Activated CD4-positive, alpha-beta T cell treated with anti-CD3 and anti-CD28 coated beads for 48 hours (primary cell): ENCODE data around the gene PIK3CA.
A peak's percentile ranks its signal among the peaks of the same experiment; 100 is the strongest.

Source experiments
- DNase-seq: peaks from one replicate; pipeline ENCODE4 v3.0.0-alpha.2; 2020

PIK3CA gene

DNA sequence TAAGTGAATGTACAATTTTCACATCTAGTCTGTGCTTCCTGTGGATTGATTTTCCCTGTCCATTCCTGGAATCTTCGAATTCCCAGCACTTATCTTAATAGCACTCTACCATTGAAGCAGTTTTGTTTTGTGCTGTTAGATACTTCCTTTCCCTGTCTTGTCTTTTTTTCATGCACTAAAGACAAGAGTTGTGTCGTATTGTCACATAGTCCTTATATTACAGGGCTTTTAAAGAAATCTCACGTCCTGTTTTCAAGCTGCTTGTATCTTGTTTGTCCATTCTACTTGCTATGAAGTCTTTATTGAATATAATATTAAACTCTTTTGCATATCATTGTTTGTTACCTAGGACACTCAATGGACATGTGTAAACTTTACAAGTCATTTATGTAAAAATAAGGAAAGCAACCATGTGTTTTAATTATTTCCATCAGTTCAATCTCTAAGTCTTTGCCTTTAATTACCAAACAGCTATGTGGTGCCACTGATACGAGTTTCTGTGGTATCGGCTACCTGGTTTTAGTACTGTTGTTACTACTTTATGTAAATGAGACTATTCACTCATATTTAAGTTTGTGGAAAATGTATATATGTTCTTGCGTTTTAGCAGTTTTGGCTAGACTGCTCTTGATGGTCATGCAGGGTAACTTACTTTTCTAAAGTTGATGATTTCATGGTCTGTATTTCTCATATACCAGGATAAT, 10.3 kb downstream of the PIK3CA start:
- DNase-seq = no peak

DNA sequence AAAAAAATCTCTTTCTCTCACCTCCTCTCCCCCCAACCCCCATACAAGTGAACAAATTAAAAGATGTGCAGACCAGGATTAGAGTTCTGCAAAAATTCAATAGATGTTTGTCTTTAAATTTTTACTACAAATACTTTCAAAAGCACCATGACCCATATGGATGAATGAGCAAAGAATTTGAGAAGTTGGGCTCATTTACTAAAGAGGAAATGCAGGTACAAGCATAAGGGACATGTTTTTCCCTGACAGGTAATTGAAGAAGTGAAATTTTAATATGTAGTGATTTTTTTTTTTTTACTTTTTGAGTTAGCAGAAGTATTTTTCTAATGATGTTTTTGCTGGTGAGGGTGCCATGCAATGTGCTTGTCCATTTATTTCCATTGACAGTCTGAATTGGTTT, 15.3 kb downstream of the PIK3CA start:
- DNase-seq = no peak

DNA sequence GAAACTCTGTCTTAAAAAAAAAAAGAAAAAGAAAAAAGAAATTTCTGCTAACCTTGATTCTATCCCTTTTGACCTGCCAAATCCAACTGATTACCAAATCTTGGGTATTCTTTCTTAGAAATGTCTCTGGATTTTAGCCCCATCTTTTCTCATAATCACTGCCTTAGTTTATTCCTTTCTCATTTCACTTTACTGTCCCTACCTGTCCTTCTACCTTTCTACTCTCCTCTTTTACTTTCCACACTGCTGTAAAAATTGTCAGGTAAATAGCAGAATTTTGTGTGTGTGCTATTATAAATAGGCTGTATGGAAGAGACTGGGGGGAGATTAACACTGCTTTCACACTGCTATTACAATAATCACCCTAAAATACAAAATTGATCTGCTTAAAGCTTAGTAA, 16.7 kb downstream of the PIK3CA start:
- DNase-seq = no peak

DNA sequence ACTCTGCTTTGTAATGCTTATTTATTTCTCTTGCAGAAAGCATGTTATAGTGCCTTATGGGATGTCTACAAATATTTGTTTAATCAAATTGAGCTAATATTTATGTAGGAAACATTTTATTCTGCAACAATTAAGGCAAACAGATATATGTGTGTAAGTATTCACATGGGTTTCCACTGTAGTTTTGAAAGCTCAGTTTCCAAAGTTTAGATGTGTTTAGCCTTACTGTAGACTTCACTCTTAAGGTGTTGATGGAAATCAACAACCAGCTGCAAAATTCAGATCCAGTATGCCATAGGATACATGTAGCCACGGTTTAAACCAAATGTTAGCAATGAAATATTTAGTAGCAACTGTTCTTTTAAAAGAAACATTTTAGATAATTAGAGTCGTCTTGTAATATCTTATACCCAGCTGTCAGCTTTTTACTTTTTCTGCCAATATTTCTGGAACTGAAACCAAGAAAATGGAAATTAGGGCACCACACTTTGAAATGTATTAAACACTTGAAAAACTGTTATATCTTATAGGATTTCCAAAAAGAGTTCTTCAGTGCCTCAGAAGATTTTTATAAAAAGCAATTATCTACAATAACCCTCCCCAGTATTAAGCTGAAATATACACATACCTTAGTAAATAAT, 18.5 kb downstream of the PIK3CA start:
- DNase-seq = no peak

DNA sequence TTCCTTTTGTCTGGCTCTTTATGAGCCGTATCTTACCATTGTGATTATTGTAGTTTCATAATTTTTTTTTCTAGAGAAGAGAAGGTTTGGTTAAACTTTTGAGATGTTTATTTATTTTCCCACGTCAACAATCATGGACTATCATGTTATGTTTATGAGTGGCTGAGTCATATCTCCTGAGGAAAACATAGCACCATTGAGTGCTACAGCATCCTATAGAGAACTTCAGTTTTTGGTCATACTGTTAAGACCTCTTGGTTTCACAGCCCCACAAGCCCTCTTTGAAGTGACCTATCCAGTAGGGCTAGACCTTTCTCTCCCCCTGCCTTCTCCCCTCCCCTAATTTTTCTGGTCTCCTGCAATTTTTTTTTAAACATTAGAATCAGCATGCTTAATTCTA, 20.8 kb downstream of the PIK3CA start:
- DNase-seq = no peak

DNA sequence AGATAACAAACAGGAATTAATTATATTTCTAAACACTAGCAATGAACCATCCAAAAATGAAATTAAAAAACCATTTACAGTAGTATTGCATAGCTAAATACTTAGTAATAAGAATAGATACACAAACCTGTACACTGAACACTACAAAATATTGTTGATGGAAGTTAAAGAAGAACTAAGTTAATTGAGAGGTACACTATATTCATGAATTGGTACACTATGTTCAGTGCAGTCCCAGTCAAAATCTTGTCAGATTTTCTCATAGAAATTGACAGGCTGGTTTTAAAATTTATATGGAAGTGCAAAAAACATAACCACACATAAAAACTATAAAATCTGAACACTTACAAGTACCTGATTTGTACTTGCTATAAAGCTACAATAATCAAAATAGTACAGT, 24.4 kb downstream of the PIK3CA start:
- DNase-seq = no peak

DNA sequence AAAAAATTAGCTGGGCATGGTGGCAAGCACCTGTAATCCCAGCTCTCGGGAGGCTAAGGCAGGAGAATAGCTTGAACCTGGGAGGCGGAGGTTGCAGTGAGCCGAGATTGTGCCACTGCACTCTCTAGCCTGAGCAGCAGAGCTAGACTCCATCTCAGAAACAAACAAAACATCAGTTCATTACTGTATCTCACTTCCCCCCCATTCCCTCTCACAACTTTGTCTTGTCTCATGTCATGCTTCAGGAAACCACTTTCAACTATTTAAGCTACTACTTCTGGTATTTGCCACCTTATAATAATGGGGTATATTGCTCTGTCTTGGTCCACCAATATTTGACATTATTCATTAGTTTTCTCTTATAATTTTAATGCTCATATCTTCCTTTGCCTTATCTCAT, 26.2 kb downstream of the PIK3CA start:
- DNase-seq = no peak

DNA sequence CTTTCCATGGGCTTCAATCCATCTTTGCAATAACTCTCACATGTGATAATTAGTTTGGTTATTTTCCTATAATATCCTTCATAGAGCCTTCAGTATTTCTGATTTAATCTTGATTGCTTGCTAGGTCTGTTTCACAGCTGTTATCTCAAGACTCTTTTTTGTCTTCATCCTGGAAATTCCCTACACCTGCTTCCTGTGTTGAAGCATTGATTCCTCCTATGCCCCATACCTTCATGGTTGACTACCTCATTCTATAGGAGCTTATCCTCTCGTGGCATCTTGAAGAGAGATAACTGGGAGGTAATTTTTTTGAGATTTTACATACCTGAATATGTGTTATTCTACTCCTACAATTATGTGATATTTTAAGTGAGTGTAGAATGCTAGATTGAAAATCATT, 26.7 kb downstream of the PIK3CA start:
- no peak for DNase-seq

DNA sequence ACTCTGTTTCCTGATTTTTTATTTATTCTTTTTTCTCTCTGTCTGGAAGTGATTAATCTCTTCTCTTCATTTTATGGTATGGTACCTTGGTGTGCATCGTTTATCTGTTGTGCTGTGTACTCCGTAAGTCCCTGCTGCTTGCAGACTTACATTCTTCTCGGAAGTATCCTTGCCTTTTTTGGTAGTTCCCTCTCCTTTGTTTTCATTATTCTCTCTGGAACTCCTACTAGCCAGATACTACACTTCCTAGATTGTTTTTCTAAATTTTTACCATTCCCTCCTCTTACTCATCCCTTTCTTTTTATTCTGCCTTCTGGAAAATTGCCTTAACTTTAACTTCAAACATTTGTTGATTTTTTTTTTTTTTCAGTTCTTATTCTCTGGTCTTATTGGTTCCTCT, 27.2 kb downstream of the PIK3CA start:
- no peak for DNase-seq

DNA sequence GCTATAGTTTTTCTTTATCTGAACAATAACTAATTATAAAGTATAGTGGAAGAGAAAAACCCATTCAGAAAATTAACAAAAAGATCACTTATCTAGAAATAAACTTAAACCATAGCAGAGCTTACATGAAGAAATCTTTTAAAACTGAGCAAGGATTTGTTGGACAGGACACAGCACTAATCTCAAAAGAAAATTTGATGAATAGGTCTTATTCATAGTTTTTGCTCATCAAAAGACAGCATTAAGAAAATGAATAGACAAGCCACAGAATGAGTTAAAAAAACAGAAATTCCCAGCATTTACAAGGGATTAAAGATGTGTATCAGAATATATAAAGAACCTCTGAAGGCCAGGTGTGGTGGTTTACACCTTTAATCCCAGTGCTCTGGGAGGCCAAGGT, 29.5 kb downstream of the PIK3CA start:
- no peak for DNase-seq

DNA sequence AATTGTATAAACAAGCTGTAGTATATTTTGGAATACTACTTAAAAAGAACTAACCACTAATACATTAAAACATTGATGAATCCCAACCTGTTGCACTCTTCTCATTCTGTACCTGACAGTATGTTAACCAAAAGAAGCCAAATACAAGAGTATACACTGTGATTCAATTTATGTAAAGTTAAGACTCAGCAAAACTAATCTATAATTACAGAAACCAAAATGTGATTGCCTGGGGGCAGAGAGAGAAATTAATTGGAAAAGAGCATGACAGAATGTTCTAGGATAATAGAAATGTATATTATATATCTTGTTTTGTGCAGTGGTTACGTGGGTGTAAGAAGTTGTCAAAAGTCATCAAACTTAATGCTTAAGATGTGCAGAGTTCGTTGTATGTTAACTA, 31.1 kb downstream of the PIK3CA start:
- DNase-seq = no peak

DNA sequence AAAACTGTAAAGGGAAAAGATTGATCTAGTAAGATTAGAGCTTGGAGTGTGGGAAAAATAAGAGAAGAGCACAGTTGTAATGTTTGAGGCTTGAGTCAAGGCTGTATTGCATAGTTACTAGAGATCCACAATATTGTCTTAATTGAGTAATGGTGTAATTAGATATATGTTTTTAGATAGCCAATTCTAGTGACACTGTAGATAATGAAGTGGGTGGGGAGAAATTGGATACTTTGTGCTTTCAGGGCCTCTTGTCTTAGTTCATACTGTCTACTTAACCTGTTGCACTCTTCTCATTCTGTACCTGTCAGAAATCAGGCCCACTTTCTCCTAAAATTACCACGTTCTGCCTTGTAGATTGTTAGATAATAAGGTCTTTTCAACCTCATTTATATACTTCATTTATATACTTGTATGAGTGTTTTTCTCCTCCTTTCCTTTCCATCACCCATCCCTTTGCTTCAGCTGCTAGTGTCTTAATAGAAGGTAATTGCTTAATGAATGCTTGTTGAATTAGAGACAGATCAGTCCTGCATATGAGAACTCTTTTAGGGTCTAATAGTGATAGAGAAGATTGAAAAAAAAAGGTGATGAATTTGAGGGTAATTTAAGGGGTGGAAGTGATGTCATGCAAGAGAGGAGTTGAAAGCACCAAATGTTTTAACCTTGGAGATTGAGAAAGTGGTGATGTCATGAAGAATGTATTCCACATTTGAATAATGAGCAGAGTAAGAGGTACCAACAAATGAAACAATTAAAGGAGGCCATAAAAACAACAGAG, 32.0 kb downstream of the PIK3CA start:
- no peak for DNase-seq

DNA sequence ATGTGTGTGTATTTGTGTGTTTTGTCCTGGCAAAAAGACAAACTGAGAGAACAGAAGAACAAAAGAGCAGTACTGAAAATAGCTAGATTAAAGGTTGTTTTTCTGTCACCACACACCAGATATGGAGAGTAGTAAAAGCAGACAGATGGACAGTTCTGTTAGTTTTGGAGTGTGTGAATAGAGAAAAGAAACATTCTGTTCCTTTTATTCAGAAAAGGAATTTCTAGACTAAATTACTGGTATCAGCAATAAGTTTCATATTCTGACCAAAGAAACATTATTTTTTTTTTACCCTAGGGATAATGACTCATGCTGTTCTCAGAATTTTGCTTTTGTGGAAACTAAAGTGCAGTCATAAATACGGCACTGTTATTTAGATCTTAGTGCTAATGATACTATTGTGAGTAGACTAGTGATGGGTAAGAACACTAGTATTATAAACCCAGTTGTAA, 32.9 kb downstream of the PIK3CA start:
- no peak for DNase-seq

DNA sequence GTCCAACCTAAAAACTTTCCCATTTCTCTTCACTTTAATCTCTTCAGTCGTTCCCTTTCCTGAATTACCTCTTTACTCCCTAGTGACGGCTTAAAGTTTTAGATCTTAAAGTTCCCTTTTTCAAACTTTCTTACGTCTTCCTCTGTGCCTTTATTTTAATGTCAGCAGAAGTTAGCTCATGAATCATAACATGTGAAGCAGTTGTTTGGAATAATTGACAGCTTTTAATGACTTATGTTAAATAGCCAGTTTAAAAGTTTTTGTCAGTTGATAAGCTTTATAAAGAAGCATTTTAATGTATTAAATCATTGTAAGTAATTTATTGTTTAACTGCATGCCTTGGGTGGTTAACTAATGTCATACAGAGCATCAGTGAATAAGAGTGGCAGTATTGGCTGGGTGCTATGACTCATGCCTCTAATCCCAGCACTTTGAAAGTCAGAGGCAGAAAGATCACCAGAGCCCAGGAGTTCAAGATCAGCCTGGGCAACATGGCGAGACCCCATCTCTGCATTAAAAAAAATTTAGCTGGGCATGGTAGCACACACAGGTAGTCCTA, 33.9 kb downstream of the PIK3CA start:
- DNase-seq = peak; percentile 23

DNA sequence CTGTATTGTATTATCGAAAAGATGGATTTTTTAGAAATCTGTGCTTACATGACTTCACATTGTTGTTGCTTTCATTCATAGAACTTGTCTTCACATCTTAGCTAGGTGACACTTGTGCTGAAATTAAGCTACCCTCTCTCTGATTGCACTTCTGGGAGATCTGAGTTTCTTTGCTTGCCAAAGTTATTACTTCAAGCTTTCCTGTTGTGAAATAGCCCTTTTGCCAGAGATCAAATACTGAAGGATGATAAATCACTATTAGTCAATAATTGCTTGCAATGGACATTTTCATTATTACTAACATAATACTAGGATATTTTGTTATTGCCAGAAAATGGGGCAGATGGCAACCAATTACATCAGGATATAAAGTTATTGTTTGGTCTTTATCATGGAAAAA, 34.7 kb downstream of the PIK3CA start:
- DNase-seq = no peak

DNA sequence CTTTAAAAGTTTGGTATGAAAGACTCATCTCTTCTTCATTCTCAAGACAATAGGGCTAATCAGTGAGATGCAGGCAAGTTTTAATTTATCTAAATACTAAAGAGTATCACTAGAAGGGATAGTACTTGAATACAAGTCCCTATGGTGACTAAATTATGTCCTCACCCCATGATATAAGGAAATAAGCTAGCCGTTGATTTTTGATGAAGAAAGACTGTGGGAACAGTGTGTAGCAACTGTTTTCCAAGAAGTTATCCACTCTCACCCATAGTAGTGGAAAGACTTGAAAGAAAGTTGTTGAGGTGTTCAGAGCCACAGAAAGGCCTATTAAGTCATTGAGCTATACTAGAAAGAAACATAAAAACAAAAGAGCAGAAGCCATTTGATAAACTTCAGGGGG, 36.7 kb downstream of the PIK3CA start:
- DNase-seq = no peak

DNA sequence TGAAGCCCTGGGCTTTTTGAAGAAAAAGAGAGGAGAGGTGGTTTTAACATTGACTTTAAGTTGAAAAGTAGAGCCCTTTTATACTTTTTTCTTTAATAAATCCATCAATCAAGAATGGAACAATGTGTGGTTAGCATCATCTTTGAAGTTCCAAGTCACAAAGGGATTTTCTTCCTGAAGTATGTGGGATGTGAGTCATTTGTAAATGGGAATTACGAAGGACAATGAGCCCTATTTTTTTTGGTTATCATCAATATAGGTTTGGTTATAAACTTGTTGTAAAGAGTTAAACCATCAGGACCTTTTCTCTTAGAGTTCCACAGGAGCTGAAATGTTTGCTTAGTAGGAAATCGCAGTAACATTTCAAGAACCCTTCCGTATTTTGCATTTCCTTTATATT, 38.3 kb downstream of the PIK3CA start:
- no peak for DNase-seq

DNA sequence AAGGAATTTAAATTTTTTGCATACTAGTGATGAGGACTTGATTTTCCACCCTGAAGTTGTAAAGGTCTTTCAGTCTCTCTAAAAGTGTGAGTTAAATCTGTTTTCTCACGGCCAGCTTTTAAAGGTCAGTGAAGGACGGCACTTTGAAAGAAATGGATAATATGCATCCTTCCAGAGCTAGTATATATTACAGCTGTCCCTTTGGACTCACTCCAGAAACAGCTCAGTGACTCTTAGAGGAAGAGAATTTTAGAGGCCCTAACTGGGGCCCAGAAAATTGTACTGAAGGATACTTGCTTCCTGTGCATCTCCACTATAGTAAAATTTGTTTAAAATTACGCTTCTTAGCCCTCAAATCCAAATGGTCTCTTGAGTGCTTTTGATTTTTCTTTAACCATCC, 41.6 kb downstream of the PIK3CA start:
- no peak for DNase-seq

DNA sequence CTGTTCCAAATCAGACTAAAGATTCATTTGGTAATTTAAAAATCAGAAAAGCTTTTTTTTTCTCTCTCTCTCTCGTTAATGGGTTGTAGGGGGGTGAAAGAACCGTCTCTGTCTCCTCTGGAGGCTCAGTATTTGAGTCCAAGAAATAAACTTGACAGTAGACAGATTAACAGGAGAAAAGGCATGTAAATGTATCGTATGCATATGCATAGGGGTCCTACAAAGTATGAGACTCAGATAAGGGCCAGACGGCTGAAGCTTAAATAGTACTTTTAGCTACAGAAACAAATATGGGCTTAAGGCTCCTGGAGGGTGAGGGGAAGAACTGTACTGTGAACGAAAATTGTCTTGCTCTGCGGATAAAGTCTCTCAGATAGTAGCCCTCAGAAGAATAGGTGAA, 42.4 kb downstream of the PIK3CA start:
- DNase-seq = no peak

DNA sequence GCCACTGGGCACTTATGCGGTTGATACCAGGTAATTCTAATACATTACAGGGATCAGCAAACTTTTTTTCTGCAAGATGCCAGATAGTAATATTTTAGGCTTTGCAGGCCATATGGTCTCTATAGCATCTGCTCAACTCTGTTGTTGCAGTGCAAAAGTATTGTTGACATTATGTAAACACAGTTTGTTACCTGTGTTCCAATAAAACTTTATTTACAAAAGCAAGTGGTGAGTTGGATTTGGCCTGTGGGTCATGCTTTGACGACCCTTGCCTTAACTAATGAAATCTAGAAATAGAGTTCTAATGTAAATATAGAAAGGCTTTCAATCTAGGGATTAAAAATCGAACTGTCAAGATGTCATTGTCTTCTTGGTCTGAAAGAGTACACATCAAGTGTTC, 44.4 kb downstream of the PIK3CA start:
- no peak for DNase-seq

DNA sequence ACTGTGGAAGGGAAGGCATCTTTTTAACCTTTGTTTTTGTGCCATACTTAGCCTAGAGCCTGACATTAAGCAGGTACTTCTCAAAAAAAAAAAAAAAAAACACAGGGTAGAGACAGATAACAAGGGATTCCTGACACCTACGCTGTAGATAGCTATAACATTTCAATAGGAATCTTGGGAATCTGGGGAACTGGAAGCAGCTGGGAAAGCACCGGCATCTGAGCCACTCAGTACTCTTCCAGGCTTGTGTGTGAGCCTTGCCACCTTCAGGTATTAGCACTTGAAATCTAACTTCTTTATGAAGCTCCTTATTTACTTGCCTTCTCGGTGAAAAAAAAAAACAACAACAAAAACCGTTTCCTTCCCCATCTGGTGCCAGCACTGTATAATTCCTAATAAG, 46.8 kb downstream of the PIK3CA start:
- no peak for DNase-seq

DNA sequence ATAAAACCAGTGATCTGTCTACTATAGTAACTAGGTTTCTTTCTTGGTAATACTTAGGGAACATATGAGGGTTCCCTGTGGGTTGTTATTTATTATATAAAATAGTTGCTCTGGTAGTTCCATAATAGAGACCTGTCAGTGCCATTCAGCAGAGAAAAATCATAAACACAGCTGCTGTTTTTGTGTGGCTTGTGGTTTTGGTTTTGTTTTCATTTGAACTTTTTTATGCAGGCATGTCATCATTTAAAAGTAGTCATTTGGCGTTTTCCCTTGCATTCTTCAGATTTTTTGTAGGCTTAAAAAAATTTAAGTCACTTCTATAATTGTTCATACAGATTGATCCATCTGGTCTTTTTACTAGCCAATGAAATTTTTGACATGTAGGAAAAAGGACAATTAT, 47.9 kb downstream of the PIK3CA start:
- no peak for DNase-seq

DNA sequence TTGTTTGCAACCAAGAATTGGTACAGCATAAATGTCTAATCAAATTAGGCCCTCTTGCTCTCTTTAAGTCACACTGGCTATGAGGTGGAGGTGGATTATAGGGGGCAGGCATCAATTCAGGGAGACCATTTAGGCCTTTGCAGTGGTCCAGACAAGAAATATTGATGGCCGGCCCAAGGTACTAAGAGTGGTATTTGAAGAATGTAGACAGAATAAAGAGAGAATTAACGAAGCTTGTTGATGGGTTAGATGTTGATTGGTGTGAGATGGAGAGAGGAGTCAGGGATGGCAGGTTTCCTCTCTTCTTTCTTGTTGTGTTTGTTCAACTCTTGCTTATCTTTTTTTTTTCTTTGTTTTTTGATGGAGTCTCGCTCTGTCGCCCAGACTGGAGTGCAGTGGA, 48.5 kb downstream of the PIK3CA start:
- DNase-seq = no peak

DNA sequence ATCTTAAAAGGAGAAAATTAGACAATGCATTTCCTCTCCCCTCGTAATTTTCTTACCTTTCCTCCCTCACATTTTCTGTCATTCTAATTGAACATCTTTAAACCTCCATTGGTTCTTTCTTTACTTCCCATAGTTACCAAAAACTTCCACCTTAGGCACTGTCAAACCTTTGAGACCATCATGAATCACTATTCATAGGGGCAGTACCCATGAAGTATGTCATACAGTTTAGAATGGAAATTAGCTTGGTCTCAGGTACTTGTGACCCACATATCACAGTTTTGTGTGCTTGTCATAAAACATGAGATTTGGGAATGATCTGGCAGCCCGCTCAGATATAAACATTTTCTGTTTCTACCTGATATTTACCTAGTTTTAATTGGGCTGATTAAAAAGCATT, 52.6 kb downstream of the PIK3CA start:
- DNase-seq = no peak
